Adrenal gland (tissue), 19 donors: ENCODE data around the gene XIRP2. TPM values are rescaled to one million over a fixed set of nuclear protein-coding genes. Genes with fewer than 3 reads are reported as not detected.

Source experiments
- DNase-seq, 7 donors: peaks; one replicate each; pipeline ENCODE4 v3.0.0-alpha.2; 2019 to 2020
- H3K27ac ChIP-seq, 5 donors: fragments of 200-600 bp; sonication (generic) in 4 of 5; 1 replicate in 3 of 5; 2 replicates in 2 of 5; pipeline versions ENCODE4 v1.5.1 to v1.8.0; 2016 to 2020; ENCODE audit warnings: mild to moderate bottlenecking in 1 of 5
- H3K27me3 ChIP-seq: fragments of 200-600 bp; 2 replicates; pipeline ENCODE4 v1.8.0; 2021
- H3K36me3 ChIP-seq, 2 donors: fragments of 200-600 bp; replicated peaks in 1 of 2; 1 replicate in 1 of 2; 2 replicates in 1 of 2; pipeline versions ENCODE4 v1.5.1 to v1.8.0; 2018 to 2022
- H3K4me1 ChIP-seq, 2 donors: fragments of 200-600 bp; replicated peaks in 1 of 2; 1 replicate in 1 of 2; 2 replicates in 1 of 2; pipeline versions ENCODE4 v1.5.1 to v1.8.0; 2018 to 2021
- H3K4me3 ChIP-seq, 4 donors: fragments of 200-600 bp; sonication (generic) in 3 of 4; one replicate each; pipeline ENCODE4 v1.5.1; 2016 to 2018
- H3K9me3 ChIP-seq, 3 donors: fragments of 200-600 bp; sonication (generic) in 1 of 3; replicated peaks in 1 of 3; 1 replicate in 2 of 3; 2 replicates in 1 of 3; pipeline versions ENCODE4 v1.5.1 to v1.8.0; 2016 to 2021
- CTCF ChIP-seq, 6 experiments: fragments of 450-650 bp in 4 of 6; fragments of 200-600 bp in 2 of 6; sonication (generic) in 1 of 6; IDR thresholded peaks; 1 replicate in 5 of 6; 2 replicates in 1 of 6; pipeline versions ENCODE4 v1.5.1 to v1.8.0; 2016 to 2021; ENCODE audit warnings: antibody characterized with exemption in 6 of 6, mild to moderate bottlenecking in 2 of 6, moderate library complexity in 1 of 6
- POLR2A ChIP-seq, 2 donors: fragments of 450-650 bp; IDR thresholded peaks; one replicate each; pipeline ENCODE4 v1.6.1; 2017; ENCODE audit warnings: antibody characterized with exemption in 2 of 2, mild to moderate bottlenecking in 2 of 2, moderate library complexity in 1 of 2
- WGBS, 4 donors: extraction: QIAGEN DNeasy Blood & Tissue Kit in 2 of 4; methylation state at CpG; one replicate each; pipeline versions ENCODE4 v1.1.5 to v1.1.7; 2013 to 2017; 5-methylcytosine and 5-hydroxymethylcytosine counted together
- intact Hi-C, 2 donors: fragments of 100-400 bp; cut with DNase I; formaldehyde crosslinking; loops; one replicate each; pipeline versions ENCODE4 v1.14.1 to v1.15.0; 2022 to 2023
- long read RNA-seq, 10 donors: library from polyadenylated mRNA in 3 of 10; unstranded in 2 of 10; stranded (forward) in 1 of 10; transcript quantifications; one replicate each; pipeline ENCODE4 v2.0.0 and lab custom pipeline, GENCODE V29; 2021 to 2026
- polyA plus RNA-seq, 3 donors: library from polyadenylated mRNA; stranded (reverse); fragments of 200-250 nt in 2 of 3; fragments of 350-450 nt in 1 of 3; fragmentation: Illumina TruSeq in 1 of 3; extraction: RNeasy Lipid Tissue Mini Kit (QIAGEN cat#74804) in 1 of 3; gene quantifications; one replicate each; pipeline ENCODE4 v1.2.3, GENCODE V29; 2013 to 2014
- total RNA-seq, 9 donors: library from RNA; depleted of rRNA in 4 of 9; stranded (reverse); fragments of >200 nt in 4 of 9; fragments of 120-200 nt in 1 of 9; fragmentation: NEBNext Ultra II Directional in 1 of 9; extraction: Animal tissue kit (Norgen Biotek cat#: 25700) in 1 of 9; gene quantifications; one replicate each; pipeline versions ENCODE4 v1.1.0 to v1.2.4, GENCODE V29; 2013 to 2023
- donor health status: healthy with polysubstance abuse.
- donor health status: Bipolar disorder and iron deficiency.
- donor health status: DM: yes; HTN: yes; CAD: no.
- donor health status: DM: no; HTN: no; CAD: no.
- donor health status: DM: no; HTN: no; CAD: no.
- donor health status: DM: yes; HTN: yes; CAD: no.

Gene XIRP2
- total RNA-seq (1 to 10 TPM in 1 of 9 donors, under 1 TPM in 2, not detected in 6; 0.06 to 1.3 (median 0.28) TPM), polyA plus RNA-seq (under 1 TPM in 2 of 3 donors, not detected in 1; 0.16 to 0.17 TPM)
- long read RNA-seq, donor 1, result 0 reads
- long read RNA-seq, donor 2, result 0 reads
- long read RNA-seq, donor 3, result 0 reads
- long read RNA-seq, donor 4, result 0 reads
- long read RNA-seq, donor 5, result 0 reads
- long read RNA-seq, donor 6, result 0 reads
- long read RNA-seq, donor 7, result 0 reads
- long read RNA-seq, donor 8, result 0 reads
- long read RNA-seq, donor 9, result 0 reads
- long read RNA-seq, donor 10, result 0 reads

GRCh38 chr2:166888180-166888579 lies at the start of gene XIRP2:
TSS of gene XIRP2 (plus strand) at chr2:166888480. CDS start at chr2:166903483, 15,003 bp downstream.
- H3K9me3 ChIP-seq, result no peaks in the 10 kb centered on the region
- no peak for TF ChIP-seq POLR2A (IDR thresholded peaks at IDR 0.05)
- TF ChIP-seq CTCF (IDR thresholded peaks at IDR 0.05), result no peak
- intact Hi-C loops, result no loop called here
- no peak within 1 kb of the TSS for H3K27ac ChIP-seq
- no peak for DNase-seq
- H3K4me3 ChIP-seq, result no peak within 1 kb of the TSS
- no peaks in the 10 kb centered on the region for H3K27me3 ChIP-seq
- H3K4me1 ChIP-seq, result no peaks in the 10 kb centered on the region
- 63 to 83% (median 78%) methylated on average over 2 of the region's 2 CpGs for WGBS, 4 donors
- no peaks in the 10 kb centered on the region for H3K36me3 ChIP-seq

DNA sequence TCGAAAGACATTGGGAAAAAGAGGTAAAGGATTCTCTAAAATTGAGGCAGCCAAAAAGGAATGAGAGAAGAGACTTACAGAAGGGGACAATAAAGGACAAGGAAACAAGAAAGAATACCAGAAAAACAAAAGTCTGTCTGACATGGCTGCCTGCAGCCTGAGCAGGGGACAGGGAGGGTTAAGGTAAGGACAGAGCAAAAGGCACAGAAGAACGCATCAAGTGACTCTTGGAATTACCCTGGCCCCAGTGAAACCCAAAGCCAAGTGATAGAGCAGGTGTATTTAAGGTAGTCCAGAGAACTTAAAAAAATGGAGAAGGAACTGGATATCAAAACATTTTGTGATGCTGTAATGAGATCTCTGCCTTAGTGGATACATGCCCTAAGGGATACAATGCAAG lies 47.1 kb upstream of the XIRP2 start:
- Histone ChIP-seq H3K27ac (no peak overlapping the region), H3K4me3 (no peak overlapping the region), H3K9me3 (no peaks in the 10 kb centered on the region), H3K27me3 (no peaks in the 10 kb centered on the region), H3K4me1 (no peaks in the 10 kb centered on the region), H3K36me3 (no peaks in the 10 kb centered on the region)
- intact Hi-C loops, result no loop called here
- WGBS, 4 donors, result 63 to 80% (median 73%) methylated on average over 2 of the region's 2 CpGs
- DNase-seq, result no peak
- TF ChIP-seq CTCF (IDR thresholded peaks at IDR 0.05) (no peak), POLR2A (IDR thresholded peaks at IDR 0.05) (no peak)

DNA sequence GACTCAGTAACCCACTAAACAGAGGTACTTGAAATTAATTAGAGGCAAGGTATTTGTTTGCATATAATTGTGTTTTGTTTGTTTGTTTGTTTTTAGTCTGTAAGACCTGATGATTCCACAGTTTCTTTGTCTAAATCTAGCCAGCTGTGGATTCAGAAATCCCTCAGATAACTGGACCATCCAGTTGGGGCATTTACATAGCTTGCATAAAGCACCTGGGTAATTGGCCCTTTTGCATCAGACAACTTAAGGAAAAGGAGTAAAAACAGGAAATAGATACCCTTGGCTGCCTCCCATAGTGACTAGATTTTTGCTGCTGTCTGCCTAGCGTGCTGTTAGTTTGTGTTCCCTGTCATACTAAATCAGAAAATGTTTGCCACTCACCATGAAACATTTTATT lies 46.6 kb upstream of the XIRP2 start:
- H3K9me3 ChIP-seq, result no peaks in the 10 kb centered on the region
- intact Hi-C loops, result no loop called here
- H3K4me1 ChIP-seq, result no peaks in the 10 kb centered on the region
- H3K4me3 ChIP-seq, result no peak overlapping the region
- no peaks in the 10 kb centered on the region for H3K36me3 ChIP-seq
- H3K27me3 ChIP-seq, result no peaks in the 10 kb centered on the region
- no peak overlapping the region for H3K27ac ChIP-seq
- no peak for DNase-seq
- 55 to 69% (median 61%) methylated on average over 1 of the region's 1 CpG for WGBS, 4 donors
- TF ChIP-seq CTCF (IDR thresholded peaks at IDR 0.05), result no peak
- TF ChIP-seq POLR2A (IDR thresholded peaks at IDR 0.05), result no peak

DNA sequence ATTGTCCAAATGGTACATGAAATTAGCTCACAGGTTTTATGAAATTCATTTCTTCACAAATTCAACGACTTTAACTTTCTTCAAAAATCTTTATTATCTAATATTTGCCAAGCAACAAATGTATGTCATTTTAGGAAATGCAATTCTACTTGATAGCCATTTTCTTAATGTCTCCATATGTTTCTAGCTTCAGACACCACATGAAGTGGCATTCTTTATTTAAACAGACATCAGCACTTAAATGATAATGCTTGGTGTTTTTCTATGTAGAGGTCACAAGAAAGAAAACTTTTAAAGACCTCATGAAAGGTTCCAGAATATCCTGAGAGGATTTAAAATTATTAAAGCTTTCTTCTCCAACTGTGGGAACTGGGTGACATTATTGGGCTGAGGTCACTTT lies 44.2 kb upstream of the XIRP2 start:
- TF ChIP-seq POLR2A (IDR thresholded peaks at IDR 0.05) (no peak), CTCF (IDR thresholded peaks at IDR 0.05) (no peak)
- 77 to 89% (median 81%) methylated on average over 1 of the region's 1 CpG for WGBS, 4 donors
- intact Hi-C loops, result no loop called here

More for the DNA sequence above, 44.2 kb upstream of the XIRP2 start:
- no peaks in the 10 kb centered on the region for H3K36me3 ChIP-seq
- DNase-seq, result no peak
- no peaks in the 10 kb centered on the region for H3K9me3 ChIP-seq
- no peak overlapping the region for H3K4me3 ChIP-seq
- no peaks in the 10 kb centered on the region for H3K27me3 ChIP-seq
- H3K4me1 ChIP-seq, result no peaks in the 10 kb centered on the region
- H3K27ac ChIP-seq, result no peak overlapping the region
